Left forelimb (tissue), 1 donor: Measurements from ENCODE around the gene ZCCHC8.
"Not testable (repeated sequence)": the region's sequence is repeated elsewhere in the genome, so short reads cannot be mapped to it uniquely, and the experiment has no call there.

ENCODE experiments used
- DNase-seq: peaks from one replicate; pipeline ENCODE4 v3.0.0-alpha.2; 2018; ENCODE audit warnings: low spot score

The ZCCHC8 gene

DNA sequence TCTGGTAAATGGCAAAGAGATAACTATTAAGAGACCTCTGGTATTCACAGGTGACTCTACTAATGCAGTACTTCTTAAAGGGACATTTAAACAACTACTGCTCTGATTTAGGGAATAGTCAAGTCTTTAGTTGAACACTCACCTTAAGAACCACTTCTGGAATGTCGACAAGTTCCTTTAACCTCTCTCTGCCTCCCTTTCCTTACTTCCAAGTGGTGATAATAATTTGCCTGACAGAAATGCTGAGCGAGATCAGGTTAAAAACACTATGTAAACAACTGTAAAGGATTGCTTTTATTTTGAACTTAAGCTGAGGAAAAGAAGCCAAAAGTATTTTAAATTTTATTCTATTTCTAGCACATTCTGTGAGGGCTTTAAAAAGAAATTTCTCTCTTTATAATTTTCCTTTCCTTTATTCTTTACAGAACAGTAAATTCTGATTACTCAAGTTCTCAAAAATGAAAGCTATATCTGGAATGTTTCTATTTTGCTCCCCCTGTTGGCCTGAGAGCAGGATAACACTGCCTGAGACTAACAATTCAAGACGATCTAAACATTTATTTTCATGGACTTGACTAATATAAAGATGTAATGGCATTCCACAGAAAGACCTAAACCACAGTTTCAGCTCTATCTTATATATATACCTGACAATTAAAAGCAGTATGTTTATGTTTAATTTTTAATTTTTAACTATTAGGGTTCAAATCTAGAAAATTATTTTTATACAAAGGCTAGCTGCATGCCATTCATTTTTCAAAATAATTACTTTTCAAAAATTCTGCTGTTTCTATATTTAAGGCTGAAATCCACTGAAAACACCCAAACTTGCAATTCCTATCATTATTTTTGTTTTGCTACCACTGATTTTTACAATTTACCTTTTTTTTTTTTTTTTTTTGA lies 29.2 kb downstream of the ZCCHC8 start:
- DNase-seq = no peak

- DNase-seq = not testable (repeated sequence)
Measured at GRCh38 chr12:122470576-122470975, 30.2 kb downstream of the ZCCHC8 start.

GRCh38 chr12:122469856-122470255 lies 30.9 kb downstream of the ZCCHC8 start:
- DNase-seq = not testable (repeated sequence)

- DNase-seq = no peak
Measured at GRCh38 chr12:122467983-122468382, 32.7 kb downstream of the ZCCHC8 start.

DNA sequence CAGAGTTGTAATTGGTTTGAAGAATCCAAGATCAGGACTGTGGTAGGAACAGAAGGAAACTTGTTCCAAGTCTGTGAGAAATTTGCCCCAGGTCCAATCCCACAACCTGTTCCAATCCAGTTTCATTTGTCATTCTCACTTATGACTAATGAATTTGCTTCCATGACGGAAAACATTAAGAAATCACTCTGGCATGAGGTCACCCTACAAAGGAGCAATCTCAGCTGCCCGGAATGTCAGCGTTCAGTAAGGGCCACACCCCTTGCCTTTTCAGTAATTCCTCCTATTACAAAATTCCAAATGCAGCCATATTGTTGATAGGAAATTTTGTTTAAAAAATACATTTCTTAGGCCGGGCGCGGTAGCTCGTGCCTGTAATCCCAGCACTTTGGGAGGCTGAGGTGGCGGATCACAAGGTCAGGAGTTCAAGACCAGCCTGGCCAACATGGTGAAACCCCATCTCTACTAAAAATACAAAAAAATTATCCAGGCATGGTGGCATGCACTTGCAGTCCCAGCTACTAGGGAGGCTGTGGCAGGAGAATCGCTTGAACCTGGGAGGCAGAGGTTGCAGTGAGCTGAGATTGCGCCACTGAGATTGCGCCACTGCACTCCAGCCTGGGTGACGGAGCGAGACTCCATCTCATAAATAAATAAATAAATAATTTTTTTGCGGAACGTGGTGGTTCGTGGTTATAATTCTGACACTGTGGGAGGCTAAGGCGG lies 36.3 kb downstream of the ZCCHC8 start:
- not testable (repeated sequence) for DNase-seq

- no peak for DNase-seq
Measured at GRCh38 chr12:122460641-122461040, 40.1 kb downstream of the ZCCHC8 start.

DNA sequence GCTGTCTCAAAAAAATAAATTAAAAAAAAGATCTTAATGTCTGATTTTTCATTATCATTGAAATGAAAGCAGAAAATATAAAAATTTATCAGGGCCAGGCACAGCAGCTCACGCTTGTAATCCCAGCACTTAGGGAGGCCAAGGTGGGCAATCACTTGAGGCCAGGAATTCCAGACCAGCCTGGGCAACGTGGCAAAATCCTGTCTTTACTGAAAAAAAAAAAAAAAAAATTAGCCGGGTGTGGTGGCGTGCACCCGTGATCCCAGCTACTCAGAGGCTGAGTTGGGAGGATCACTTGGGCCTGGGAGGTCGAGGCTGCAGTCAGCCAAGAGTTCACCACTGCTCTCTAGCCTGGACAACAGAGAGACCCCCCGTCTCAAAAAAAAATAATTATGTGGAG lies 40.7 kb downstream of the ZCCHC8 start:
- DNase-seq = no peak

DNA sequence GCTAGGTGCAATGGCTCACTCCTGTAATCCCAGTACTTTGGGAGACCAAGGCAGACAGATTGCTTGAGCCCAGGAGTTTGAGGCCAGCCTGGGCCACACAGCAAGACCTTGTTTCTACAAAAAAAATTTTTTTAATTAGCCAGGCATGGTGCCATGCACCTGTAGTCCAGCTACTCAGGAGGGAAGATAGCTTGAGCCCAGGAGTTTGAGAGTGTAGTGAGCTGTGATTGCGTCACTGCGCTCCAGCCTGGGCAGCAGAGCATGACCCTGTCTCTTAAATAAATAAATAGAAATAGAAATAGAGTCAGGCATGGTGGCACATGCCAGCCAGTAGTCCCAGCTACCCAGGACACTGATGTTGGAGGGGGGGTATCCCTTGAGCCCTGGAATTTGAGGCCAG lies 41.5 kb downstream of the ZCCHC8 start:
- DNase-seq = no peak

DNA sequence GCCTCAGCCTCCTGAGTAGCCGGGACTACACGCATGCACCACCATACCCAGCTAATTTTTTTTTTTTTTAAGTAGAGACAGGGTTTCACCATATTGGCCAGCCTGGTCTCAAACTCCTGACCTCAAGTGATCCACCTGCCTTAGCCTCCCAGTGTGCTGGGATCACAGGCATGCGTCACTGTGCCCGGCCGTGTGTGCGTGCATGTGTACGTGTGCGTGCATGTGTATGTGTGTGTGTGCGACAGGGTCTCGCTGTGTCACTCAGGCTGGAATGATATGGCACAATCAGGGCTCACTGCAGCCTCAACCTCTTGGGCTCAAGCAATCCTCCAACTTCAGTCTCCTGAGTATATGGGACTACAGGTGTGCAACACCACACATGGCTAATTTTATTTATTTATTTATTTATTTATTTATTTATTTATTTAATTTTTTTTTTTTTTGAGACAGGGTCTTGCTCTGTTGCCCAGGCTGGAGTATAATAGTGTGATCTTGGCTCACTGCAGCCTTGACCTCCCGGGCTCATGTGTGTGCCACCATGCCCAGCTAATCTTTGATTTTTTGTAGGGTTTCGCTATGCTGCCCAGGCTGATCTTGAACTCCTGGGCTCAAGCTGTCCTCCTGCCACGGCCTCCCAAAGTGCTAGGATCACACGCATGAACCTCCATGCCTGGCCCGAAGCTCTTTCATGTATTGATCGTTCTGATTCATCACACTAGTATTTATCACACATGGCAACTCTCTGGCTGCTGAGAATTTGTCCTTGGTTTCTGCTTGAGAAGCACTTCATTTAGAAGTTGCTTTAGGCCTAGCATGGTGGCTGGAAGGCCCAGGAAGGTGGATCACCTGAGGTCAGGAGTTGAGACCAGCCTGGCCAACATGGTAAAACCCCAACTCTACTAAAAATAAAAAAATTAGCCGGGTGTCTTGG lies 42.4 kb downstream of the ZCCHC8 start:
- DNase-seq = no peak

GRCh38 chr12:122457627-122458026 lies 43.1 kb downstream of the ZCCHC8 start:
- DNase-seq = no peak

GRCh38 chr12:122454739-122455138 lies 46.0 kb downstream of the ZCCHC8 start:
- DNase-seq = no peak

GRCh38 chr12:122454250-122454721 lies 46.4 kb downstream of the ZCCHC8 start:
- DNase-seq = no peak

GRCh38 chr12:122452701-122453285 lies 47.9 kb downstream of the ZCCHC8 start:
- no peak for DNase-seq

- DNase-seq = no peak
Measured at GRCh38 chr12:122449317-122449716, 51.4 kb downstream of the ZCCHC8 start.

- not testable (repeated sequence) for DNase-seq
Measured at GRCh38 chr12:122447825-122448224, 52.9 kb downstream of the ZCCHC8 start.

GRCh38 chr12:122446390-122446789 lies 54.3 kb downstream of the ZCCHC8 start:
- DNase-seq = not testable (repeated sequence)

DNA sequence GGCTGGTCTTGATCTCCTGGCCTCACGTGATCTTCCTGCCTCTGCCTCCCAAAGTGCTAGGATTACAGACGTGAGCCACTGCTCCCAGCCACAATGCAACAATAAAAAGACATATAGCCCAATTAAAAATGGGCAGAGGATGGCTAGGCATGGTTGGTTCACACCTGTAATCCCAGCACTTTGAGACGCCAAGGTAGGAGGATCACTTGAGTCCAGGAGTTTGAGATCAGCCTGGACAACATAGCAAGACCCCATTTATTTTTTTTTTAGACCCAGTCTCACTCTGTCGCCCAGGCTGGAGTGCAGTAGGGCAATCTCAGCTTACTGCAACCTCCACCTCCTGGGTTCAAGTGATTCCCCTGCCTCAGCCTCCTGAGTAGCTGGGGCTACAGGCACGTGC lies 56.7 kb downstream of the ZCCHC8 start:
- DNase-seq = not testable (repeated sequence)

DNA sequence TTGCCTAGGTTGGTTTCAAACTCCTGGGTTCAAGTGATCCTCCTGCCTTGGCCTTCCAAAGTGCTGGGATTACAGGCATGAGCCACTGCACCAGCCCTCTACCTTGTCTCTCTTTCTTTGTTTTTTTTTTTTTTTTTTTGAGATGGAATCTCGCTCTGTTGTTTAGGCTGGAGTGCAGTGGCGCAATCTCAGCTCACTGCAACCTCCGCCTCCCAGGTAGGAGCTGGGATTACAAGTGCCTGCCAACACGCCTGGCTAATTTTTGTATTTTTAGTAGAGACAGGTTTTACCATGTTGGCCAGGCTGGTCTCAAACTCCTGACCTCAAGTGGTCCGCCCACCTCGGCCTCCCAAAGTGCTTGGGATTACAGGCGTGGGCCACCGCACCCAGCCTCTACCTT lies 61.9 kb downstream of the ZCCHC8 start:
- not testable (repeated sequence) for DNase-seq

DNA sequence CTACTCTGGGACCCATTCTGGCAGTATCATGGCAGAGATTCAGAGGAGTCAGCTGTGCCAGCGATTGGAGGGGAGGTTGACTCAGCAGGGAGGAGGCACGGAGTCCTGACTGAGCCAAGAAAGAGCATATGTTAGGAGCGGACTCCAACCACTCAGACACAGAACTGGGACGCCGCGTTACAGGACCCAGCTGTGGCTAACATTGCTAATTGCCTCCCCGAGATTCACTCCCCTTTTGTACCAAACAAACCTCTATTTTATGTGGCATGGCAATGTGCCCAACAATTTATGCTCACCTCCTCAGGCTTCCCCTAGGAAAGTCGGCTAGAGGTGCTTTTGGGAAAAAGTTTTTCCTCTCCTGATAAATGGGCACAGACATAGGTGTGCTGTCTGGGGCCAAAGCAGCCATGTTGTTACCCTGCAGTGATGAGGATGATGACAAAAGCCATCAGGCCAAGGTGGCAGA lies 63.0 kb downstream of the ZCCHC8 start:
- DNase-seq = no peak

DNA sequence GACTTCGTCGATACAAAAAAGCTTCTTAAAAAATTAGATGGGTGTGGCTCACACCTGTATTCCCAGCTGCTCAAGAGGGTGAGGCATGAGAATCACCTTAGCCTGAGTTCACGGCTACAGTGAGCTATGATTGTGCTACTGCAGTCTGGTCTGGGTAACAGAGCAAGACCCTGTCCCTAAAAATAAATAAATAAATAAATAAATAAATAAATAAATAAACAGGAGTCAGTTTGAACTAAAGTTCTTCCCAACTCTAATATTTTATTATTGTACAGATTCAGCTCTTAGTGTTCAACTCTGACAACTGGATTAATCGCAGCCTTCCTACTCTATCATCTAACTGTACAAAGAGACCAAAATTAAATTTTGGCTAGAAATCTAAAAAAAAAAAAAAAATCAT lies 65.5 kb downstream of the ZCCHC8 start:
- no peak for DNase-seq

DNA sequence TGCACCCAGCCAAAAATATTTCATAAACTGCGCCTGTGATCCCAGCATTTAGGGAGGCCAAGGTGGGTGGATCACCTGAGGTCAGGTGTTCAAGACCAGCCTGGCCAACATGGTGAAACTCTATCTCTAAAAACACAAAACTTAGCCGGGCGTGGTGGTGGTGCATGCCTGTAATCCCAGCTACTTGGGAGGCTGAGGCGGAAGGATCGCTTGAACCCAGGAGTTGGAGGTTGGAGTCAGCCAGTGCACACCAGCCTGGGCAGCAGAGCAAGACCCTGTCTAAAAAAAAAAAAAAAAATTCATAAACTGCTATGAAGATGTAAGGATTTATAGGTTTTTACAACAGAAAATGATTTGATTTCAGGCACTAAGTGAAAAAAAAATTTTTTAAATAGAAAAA lies 71.7 kb downstream of the ZCCHC8 start:
- not testable (repeated sequence) for DNase-seq
